SU-DHL-6 (cell line): Measurements from ENCODE around the gene RAB9A.

Experiments
- H2AFZ ChIP-seq: fragments of 200-600 bp; sonication (generic); 2 replicates; pipeline ENCODE4 v1.6.1; 2014; ENCODE audit warnings: low read depth, mild to moderate bottlenecking, moderate library complexity, mixed read lengths, antibody characterized with exemption, low read length; ENCODE audit not compliant: severe bottlenecking
- H3F3A ChIP-seq: fragments of 200-600 bp; shearing (Covaris generic); 2 replicates; pipeline ENCODE4 v1.6.0; 2016; ENCODE audit warnings: antibody characterized with exemption, mild to moderate bottlenecking; ENCODE audit not compliant: insufficient read depth
- H3K27ac ChIP-seq: fragments of 200-600 bp; sonication (generic); 2 replicates; pipeline ENCODE4 v1.5.1; 2016; ENCODE audit warnings: low read depth, mild to moderate bottlenecking, low read length, moderate library complexity, mixed read lengths
- H3K27me3 ChIP-seq: fragments of 200-600 bp; sonication (generic), shearing (Covaris generic); 2 replicates; pipeline ENCODE4 v1.6.0; 2014; ENCODE audit warnings: mild to moderate bottlenecking, low read length
- H3K36me3 ChIP-seq: fragments of 200-600 bp; sonication (generic); 2 replicates; pipeline ENCODE4 v1.6.1; 2014; ENCODE audit warnings: mild to moderate bottlenecking, low read length, mixed read lengths
- H3K4me2 ChIP-seq: fragments of 300-600, 200-600 bp; shearing (Covaris generic), sonication (generic); 2 replicates; pipeline ENCODE4 v1.6.0; 2014; ENCODE audit warnings: low read length, low read depth, mild to moderate bottlenecking; ENCODE audit not compliant: poor library complexity, severe bottlenecking
- H3K4me3 ChIP-seq: fragments of 200-600 bp; sonication (generic); 2 replicates; pipeline ENCODE4 v1.5.1; 2014; ENCODE audit warnings: antibody characterized with exemption, low read length, mild to moderate bottlenecking, mixed read lengths; ENCODE audit not compliant: insufficient read depth, poor library complexity, severe bottlenecking
- H3K79me2 ChIP-seq: fragments of 200-600 bp; sonication (generic); 2 replicates; pipeline ENCODE4 v1.6.1; 2014; ENCODE audit warnings: mild to moderate bottlenecking, low read length, moderate library complexity; ENCODE audit not compliant: insufficient read depth
- H3K9ac ChIP-seq: fragments of 200-600 bp; sonication (generic); 2 replicates; pipeline ENCODE4 v1.7.0; 2014; ENCODE audit warnings: mild to moderate bottlenecking, low read length
- H3K9me2 ChIP-seq: fragments of 200-600 bp; sonication (generic); replicated peaks from 2 replicates; pipeline ENCODE4 v1.6.1; 2014; ENCODE audit warnings: low read length; ENCODE audit not compliant: insufficient read depth
- H3K9me3 ChIP-seq: fragments of 200-600 bp; sonication (generic); 2 replicates; pipeline ENCODE4 v1.6.1; 2014; ENCODE audit warnings: low read length, mixed read lengths; ENCODE audit not compliant: insufficient read depth
- H4K20me1 ChIP-seq: fragments of 200-600 bp; sonication (generic); 2 replicates; pipeline ENCODE4 v1.6.1; 2014; ENCODE audit warnings: low read depth, mild to moderate bottlenecking, antibody characterized with exemption, low read length, moderate library complexity, mixed read lengths
- EZH2phosphoT487 ChIP-seq: fragments of 200-600 bp; sonication (generic), shearing (Covaris generic); conservative IDR thresholded peaks from 2 replicates; pipeline ENCODE4 v1.6.1; 2018; ENCODE audit warnings: mild to moderate bottlenecking, antibody characterized with exemption, low read length, moderate library complexity, mixed read lengths
- TF ChIP-seq, protein P1 (sequence below): fragments of 200-600 bp; sonication (generic); IDR thresholded peaks from one replicate; pipeline ENCODE4 v1.5.1; 2017; ENCODE audit warnings: antibody characterized with exemption, mild to moderate bottlenecking, low read length, moderate library complexity; ENCODE audit not compliant: insufficient read depth, poor library complexity, severe bottlenecking

Gene RAB9A

DNA sequence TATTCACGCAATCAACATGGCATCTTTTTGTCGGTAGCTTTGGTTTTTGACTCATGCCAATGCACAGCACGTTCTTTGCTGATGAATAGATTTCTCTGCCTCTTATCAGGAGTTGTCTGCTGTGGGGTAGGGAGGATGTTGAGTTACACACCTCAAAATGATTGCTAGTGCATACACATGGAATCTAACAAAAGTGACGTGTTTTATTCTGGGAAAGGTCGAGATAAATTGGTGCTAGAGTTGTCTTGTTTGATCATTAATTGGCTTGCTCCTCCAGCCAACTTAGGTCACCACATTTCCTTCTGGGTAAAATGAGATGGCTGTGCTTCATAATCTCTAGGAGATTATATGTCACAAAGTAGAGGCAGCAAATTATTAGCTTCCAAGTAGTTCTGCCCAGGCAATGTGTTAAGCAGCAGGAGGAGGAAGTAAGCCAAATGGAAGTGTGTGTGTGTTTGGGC is 3.9 kb downstream of the RAB9A start:
- TF ChIP-seq, protein P1, sequence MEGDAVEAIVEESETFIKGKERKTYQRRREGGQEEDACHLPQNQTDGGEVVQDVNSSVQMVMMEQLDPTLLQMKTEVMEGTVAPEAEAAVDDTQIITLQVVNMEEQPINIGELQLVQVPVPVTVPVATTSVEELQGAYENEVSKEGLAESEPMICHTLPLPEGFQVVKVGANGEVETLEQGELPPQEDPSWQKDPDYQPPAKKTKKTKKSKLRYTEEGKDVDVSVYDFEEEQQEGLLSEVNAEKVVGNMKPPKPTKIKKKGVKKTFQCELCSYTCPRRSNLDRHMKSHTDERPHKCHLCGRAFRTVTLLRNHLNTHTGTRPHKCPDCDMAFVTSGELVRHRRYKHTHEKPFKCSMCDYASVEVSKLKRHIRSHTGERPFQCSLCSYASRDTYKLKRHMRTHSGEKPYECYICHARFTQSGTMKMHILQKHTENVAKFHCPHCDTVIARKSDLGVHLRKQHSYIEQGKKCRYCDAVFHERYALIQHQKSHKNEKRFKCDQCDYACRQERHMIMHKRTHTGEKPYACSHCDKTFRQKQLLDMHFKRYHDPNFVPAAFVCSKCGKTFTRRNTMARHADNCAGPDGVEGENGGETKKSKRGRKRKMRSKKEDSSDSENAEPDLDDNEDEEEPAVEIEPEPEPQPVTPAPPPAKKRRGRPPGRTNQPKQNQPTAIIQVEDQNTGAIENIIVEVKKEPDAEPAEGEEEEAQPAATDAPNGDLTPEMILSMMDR = no peak
- no peak for TF ChIP-seq EZH2phosphoT487
- H3K4me3 ChIP-seq = no peak overlapping the region
- H3K36me3 ChIP-seq = no peaks in the 10 kb centered on the region
- H3K9ac ChIP-seq = no peak overlapping the region
- no peaks in the 10 kb centered on the region for H3F3A ChIP-seq
- no peaks in the 10 kb centered on the region for H4K20me1 ChIP-seq
- no peaks in the 10 kb centered on the region for H3K27me3 ChIP-seq
- no peak overlapping the region for H3K27ac ChIP-seq
- H3K4me2 ChIP-seq = no peak overlapping the region
- no peaks in the 10 kb centered on the region for H3K9me3 ChIP-seq
- H3K9me2 ChIP-seq = no peaks in the 10 kb centered on the region
- H2AFZ ChIP-seq = no peak overlapping the region
- no peaks in the 10 kb centered on the region for H3K79me2 ChIP-seq

DNA sequence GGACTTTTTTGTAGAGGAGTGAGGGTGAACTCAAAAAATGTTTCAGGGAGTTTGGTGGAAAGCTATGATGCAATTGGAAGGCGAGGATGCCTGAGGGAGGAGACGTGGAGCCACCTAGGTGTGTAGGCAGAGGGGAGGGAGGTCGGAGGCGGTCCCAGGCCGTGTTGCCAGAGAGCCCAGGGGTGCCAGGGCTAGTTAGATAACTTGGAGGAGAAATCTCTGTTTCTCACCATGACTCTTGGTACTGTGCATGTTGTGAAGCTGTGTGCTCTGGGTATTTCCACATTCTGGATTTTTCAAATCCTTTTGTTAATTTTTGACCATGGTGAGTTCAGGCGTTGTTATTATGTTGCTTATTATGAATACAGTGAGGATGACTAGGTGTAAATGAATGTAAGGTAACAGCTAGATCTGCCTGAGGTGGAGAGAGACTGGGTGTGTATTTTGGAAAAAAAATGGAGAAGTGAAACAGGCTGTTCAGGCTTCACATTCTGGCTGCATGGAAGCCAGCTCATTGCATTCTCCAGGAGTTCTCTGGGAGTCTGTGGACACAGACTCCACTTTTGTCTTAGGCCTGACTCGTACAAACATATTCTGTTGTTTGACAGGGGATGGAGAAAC is 4.5 kb downstream of the RAB9A start:
- Histone ChIP-seq H3K4me3 (no peak overlapping the region), H3K9ac (no peak overlapping the region), H3K9me3 (no peaks in the 10 kb centered on the region), H3K4me2 (no peak overlapping the region), H4K20me1 (no peaks in the 10 kb centered on the region), H2AFZ (no peak overlapping the region), H3K27me3 (no peaks in the 10 kb centered on the region), H3K79me2 (no peaks in the 10 kb centered on the region), H3F3A (no peaks in the 10 kb centered on the region), H3K27ac (no peak overlapping the region), H3K36me3 (no peaks in the 10 kb centered on the region), H3K9me2 (no peaks in the 10 kb centered on the region)
- TF ChIP-seq, protein P1 = no peak
- TF ChIP-seq EZH2phosphoT487 = no peak

DNA sequence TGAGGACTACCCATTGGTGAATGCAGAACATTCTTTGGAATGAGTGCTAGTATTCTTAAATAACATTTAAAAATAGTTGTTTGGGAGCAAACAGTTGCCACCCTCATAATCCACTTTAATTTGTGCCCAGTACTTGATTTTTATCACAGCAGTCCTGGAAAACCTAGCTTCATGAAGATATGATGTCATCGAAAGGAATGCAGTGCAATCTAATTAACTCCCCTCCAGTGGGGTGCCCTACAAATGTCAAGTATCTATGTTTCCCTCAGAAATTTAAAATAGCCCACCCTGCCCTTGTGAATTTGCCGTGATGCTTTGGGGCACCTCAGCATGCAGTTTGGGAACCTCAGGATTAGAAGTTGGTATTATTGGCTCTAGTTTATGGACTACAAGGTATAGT is 5.4 kb downstream of the RAB9A start:
- TF ChIP-seq EZH2phosphoT487 = no peak
- TF ChIP-seq, protein P1 = no peak
- Histone ChIP-seq H2AFZ (no peak overlapping the region), H4K20me1 (no peaks in the 10 kb centered on the region), H3K27ac (no peak overlapping the region), H3K9me2 (no peaks in the 10 kb centered on the region), H3K27me3 (no peaks in the 10 kb centered on the region), H3K36me3 (no peaks in the 10 kb centered on the region), H3K79me2 (no peaks in the 10 kb centered on the region), H3K9ac (no peak overlapping the region), H3F3A (no peaks in the 10 kb centered on the region), H3K4me3 (no peak overlapping the region), H3K4me2 (no peak overlapping the region), H3K9me3 (no peaks in the 10 kb centered on the region)
